Astrocyte (in vitro differentiated cells and primary cell): Measurements from ENCODE around the gene FLG2. TPM values are rescaled to one million over a fixed set of nuclear protein-coding genes. Genes with fewer than 3 reads are reported as not detected.

ENCODE experiments used
- DNase-seq: peaks from one replicate; pipeline ENCODE4 v3.0.0-alpha.2; 2010; ENCODE audit warnings: low read depth
- FAIRE-seq: peaks from 2 replicates; lab custom pipeline; 2011; peaks lifted over from hg19 to GRCh38; lab: Jason Lieb, UNC
- H2AFZ ChIP-seq: 2 replicates; pipeline ENCODE4 v1.6.0; 2012; ENCODE audit warnings: low read depth, low read length, inconsistent platforms
- H3K27ac ChIP-seq: 2 replicates; pipeline ENCODE4 v1.5.1; 2011; ENCODE audit warnings: low read depth, low read length, inconsistent platforms
- H3K27me3 ChIP-seq: 2 replicates; pipeline ENCODE4 v1.6.0; 2011; ENCODE audit warnings: low read length, inconsistent platforms; ENCODE audit not compliant: insufficient read depth
- H3K36me3 ChIP-seq: 2 replicates; pipeline ENCODE4 v1.5.1; 2011; ENCODE audit warnings: low read length, inconsistent platforms; ENCODE audit not compliant: insufficient read depth
- H3K4me1 ChIP-seq: 2 replicates; pipeline ENCODE4 v1.5.1; 2011; ENCODE audit warnings: low read length, inconsistent platforms; ENCODE audit not compliant: insufficient read depth
- H3K4me2 ChIP-seq: 2 replicates; pipeline ENCODE4 v1.6.0; 2012; ENCODE audit warnings: low read length, inconsistent platforms
- H3K4me3 ChIP-seq: 2 replicates; pipeline ENCODE4 v1.5.1; 2011; ENCODE audit warnings: low read depth, mild to moderate bottlenecking, low read length, inconsistent platforms; ENCODE audit not compliant: insufficient read depth
- H3K79me2 ChIP-seq: 2 replicates; pipeline ENCODE4 v1.6.0; 2012; ENCODE audit warnings: mild to moderate bottlenecking, low read length, inconsistent platforms; ENCODE audit not compliant: insufficient read depth
- H3K9ac ChIP-seq: 2 replicates; pipeline ENCODE4 v1.6.0; 2012; ENCODE audit warnings: mild to moderate bottlenecking, low read length, inconsistent platforms
- H3K9me3 ChIP-seq: 2 replicates; pipeline ENCODE4 v1.5.1; 2012; ENCODE audit warnings: low read depth, mild to moderate bottlenecking, low read length, inconsistent platforms; ENCODE audit not compliant: insufficient read depth
- H4K20me1 ChIP-seq: 2 replicates; pipeline ENCODE4 v1.6.0; 2012; ENCODE audit warnings: low read length, inconsistent platforms; ENCODE audit not compliant: insufficient read depth
- H3K27ac Mint-ChIP-seq: one replicate; pipeline ENCODE4 v1.8.0; 2021; ENCODE audit warnings: mild to moderate bottlenecking, mixed read lengths; ENCODE audit not compliant: unreplicated experiment
- H3K27me3 Mint-ChIP-seq: one replicate; pipeline ENCODE4 v1.8.0; 2021; ENCODE audit warnings: low read depth, mixed read lengths; ENCODE audit not compliant: unreplicated experiment
- H3K36me3 Mint-ChIP-seq: one replicate; pipeline ENCODE4 v1.8.0; 2021; ENCODE audit warnings: low read depth, mixed read lengths; ENCODE audit not compliant: unreplicated experiment
- H3K4me1 Mint-ChIP-seq: one replicate; pipeline ENCODE4 v1.8.0; 2021; ENCODE audit warnings: low read depth, mixed read lengths; ENCODE audit not compliant: unreplicated experiment
- H3K4me3 Mint-ChIP-seq: one replicate; pipeline ENCODE4 v1.8.0; 2021; ENCODE audit warnings: mild to moderate bottlenecking, moderate library complexity, mixed read lengths; ENCODE audit not compliant: unreplicated experiment
- H3K9me3 Mint-ChIP-seq: one replicate; pipeline ENCODE4 v1.8.0; 2021; ENCODE audit warnings: mild to moderate bottlenecking, mixed read lengths; ENCODE audit not compliant: unreplicated experiment
- EZH2 ChIP-seq: IDR thresholded peaks from 2 replicates; pipeline ENCODE4 v1.6.1; 2012; ENCODE audit warnings: mild to moderate bottlenecking, low read length, inconsistent platforms; ENCODE audit not compliant: insufficient read depth
- total RNA-seq: library from RNA; stranded (reverse); gene quantifications from 2 replicates; pipeline ENCODE4 v1.2.1, GENCODE V29; 2021
- TF ChIP-seq, protein P1 (sequence below): IDR thresholded peaks from 2 replicates; pipeline ENCODE4 v1.5.1; 2011; ENCODE audit warnings: low read depth, mild to moderate bottlenecking, inconsistent platforms, low read length, moderate library complexity; ENCODE audit not compliant: insufficient read depth

The FLG2 gene
- total RNA-seq, 1 donor from 2014 or later: not detected

DNA sequence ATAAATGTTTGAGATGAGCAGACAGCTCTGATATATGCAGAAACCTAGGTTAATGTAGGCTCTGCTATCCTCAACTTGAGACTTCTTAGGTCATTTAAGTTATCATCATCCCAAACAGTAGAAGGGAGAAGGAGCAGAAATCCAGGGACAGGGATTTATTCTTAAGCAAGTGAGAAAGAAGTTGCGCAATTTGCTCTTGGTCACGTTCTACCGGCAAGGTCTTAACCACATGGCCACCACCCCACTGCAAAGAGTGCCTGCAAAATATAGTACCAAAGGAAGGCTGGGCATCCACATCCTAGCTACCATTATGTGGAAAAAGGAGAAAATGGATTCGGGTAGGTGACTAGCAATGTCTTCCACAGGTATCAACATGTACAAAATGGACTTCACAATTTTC lies 29.1 kb upstream of the FLG2 start:
- no peak overlapping the region for H3K4me3 ChIP-seq
- TF ChIP-seq, protein P1, sequence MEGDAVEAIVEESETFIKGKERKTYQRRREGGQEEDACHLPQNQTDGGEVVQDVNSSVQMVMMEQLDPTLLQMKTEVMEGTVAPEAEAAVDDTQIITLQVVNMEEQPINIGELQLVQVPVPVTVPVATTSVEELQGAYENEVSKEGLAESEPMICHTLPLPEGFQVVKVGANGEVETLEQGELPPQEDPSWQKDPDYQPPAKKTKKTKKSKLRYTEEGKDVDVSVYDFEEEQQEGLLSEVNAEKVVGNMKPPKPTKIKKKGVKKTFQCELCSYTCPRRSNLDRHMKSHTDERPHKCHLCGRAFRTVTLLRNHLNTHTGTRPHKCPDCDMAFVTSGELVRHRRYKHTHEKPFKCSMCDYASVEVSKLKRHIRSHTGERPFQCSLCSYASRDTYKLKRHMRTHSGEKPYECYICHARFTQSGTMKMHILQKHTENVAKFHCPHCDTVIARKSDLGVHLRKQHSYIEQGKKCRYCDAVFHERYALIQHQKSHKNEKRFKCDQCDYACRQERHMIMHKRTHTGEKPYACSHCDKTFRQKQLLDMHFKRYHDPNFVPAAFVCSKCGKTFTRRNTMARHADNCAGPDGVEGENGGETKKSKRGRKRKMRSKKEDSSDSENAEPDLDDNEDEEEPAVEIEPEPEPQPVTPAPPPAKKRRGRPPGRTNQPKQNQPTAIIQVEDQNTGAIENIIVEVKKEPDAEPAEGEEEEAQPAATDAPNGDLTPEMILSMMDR: no peak
- no peak for TF ChIP-seq EZH2
- no peak for DNase-seq
- no peaks in the 10 kb centered on the region for H3K4me1 Mint-ChIP-seq
- H3K4me2 ChIP-seq: no peak overlapping the region
- H4K20me1 ChIP-seq: no peaks in the 10 kb centered on the region
- H3K4me3 Mint-ChIP-seq: no peak overlapping the region
- no peaks in the 10 kb centered on the region for H3K9me3 ChIP-seq
- no peak overlapping the region for H3K27ac ChIP-seq
- H3K9ac ChIP-seq: no peak overlapping the region
- no peaks in the 10 kb centered on the region for H3K79me2 ChIP-seq
- no peaks in the 10 kb centered on the region for H3K4me1 ChIP-seq
- H3K9me3 Mint-ChIP-seq: no peaks in the 10 kb centered on the region
- no peaks in the 10 kb centered on the region for H3K36me3 Mint-ChIP-seq
- no peak overlapping the region for H3K27ac Mint-ChIP-seq
- no peaks in the 10 kb centered on the region for H3K36me3 ChIP-seq
- peaks cover 25% of the 10 kb centered on the region for H3K27me3 Mint-ChIP-seq
- no peak for FAIRE-seq
- no peaks in the 10 kb centered on the region for H3K27me3 ChIP-seq
- H2AFZ ChIP-seq: no peak overlapping the region

DNA sequence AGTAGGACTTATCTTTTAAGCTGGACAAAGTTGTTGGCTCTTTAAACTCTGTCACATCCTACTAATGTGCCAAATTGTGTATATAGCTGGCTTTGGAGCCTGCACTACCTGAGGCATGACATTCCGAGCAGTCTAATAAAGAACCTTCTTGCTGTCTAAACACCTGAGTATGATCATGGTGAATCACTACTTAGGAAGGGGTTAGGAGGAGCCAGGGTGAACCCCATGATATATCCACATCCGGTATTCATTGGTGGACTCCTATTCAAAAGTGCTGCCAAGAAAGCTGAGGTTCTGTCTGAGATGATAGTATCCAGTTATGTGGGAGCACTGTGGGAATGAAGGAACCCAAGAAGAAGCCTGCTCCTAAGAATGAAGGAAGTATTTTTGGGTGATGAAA lies 27.1 kb upstream of the FLG2 start:
- Histone ChIP-seq H3K9ac (no peak overlapping the region), H3K4me2 (no peak overlapping the region), H3K27ac (no peak overlapping the region), H3K36me3 (no peaks in the 10 kb centered on the region), H3K4me1 (no peaks in the 10 kb centered on the region), H3K27me3 (no peaks in the 10 kb centered on the region), H3K9me3 (no peaks in the 10 kb centered on the region), H4K20me1 (no peaks in the 10 kb centered on the region), H3K4me3 (no peak overlapping the region), H2AFZ (no peak overlapping the region), H3K79me2 (no peaks in the 10 kb centered on the region)
- H3K4me3 Mint-ChIP-seq: no peak overlapping the region
- no peaks in the 10 kb centered on the region for H3K36me3 Mint-ChIP-seq
- FAIRE-seq (no peak), DNase-seq (no peak)
- peaks cover 26% of the 10 kb centered on the region for H3K27me3 Mint-ChIP-seq
- TF ChIP-seq EZH2: no peak
- TF ChIP-seq, protein P1: no peak
- H3K9me3 Mint-ChIP-seq: no peaks in the 10 kb centered on the region
- H3K4me1 Mint-ChIP-seq: no peaks in the 10 kb centered on the region
- no peak overlapping the region for H3K27ac Mint-ChIP-seq

DNA sequence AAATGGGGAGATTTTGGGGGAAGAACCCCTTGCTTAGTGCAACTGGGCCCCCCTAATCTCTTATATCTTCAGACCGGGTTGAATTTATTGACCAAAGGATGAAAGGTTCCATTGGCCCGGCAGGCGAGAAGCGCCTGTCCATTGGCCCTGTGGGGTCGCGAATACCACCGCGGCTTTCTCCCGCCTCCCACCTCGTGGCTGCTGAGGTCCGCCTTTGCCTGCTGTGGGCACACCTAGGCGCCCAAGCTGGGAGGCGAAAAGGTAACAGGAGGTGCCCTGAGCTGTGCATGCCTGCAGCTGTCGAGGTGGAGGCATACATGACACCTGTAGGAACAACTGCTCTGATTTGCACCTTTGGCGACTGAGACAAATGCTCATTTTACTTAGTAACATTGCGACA lies 21.1 kb upstream of the FLG2 start:
- no peak for FAIRE-seq

More for the DNA sequence above, 21.1 kb upstream of the FLG2 start:
- Histone ChIP-seq H3K27me3 (no peaks in the 10 kb centered on the region), H4K20me1 (no peaks in the 10 kb centered on the region), H3K4me1 (no peaks in the 10 kb centered on the region), H3K9ac (no peak overlapping the region), H3K9me3 (no peaks in the 10 kb centered on the region), H3K4me3 (no peak overlapping the region), H2AFZ (no peak overlapping the region), H3K79me2 (no peaks in the 10 kb centered on the region), H3K4me2 (no peak overlapping the region), H3K36me3 (no peaks in the 10 kb centered on the region), H3K27ac (no peak overlapping the region)
- H3K9me3 Mint-ChIP-seq: peaks cover 2% of the 10 kb centered on the region
- no peak overlapping the region for H3K27ac Mint-ChIP-seq
- no peak overlapping the region for H3K4me3 Mint-ChIP-seq
- H3K36me3 Mint-ChIP-seq: peaks cover 2% of the 10 kb centered on the region
- DNase-seq: no peak
- peaks cover 28% of the 10 kb centered on the region for H3K27me3 Mint-ChIP-seq
- no peaks in the 10 kb centered on the region for H3K4me1 Mint-ChIP-seq
- no peak for TF ChIP-seq EZH2
- TF ChIP-seq, protein P1: no peak
